ENCODE results near the gene AP1M2.

Gene AP1M2

GRCh38 chr19:10602330-10603083 is 15.4 kb upstream of the AP1M2 start:
- Histone ChIP-seq H3K27ac (ENCODE audit: low read depth in 2 of 2, low read length in 2 of 2) (peak overlapping the region; percentile 87 to 89), H3K36me3 (ENCODE audit: control insufficient read depth in 2 of 2, insufficient read depth in 2 of 2, low read length in 2 of 2) (no peaks in the 10 kb centered on the region), H3K27me3 (ENCODE audit: control insufficient read depth in 2 of 2, insufficient read depth in 2 of 2, low read length in 2 of 2) (no peaks in the 10 kb centered on the region), H3K9me3 (ENCODE audit: control insufficient read depth in 2 of 2, low read length in 2 of 2) (no peaks in the 10 kb centered on the region), H3K4me3 (ENCODE audit: low read length in 2 of 2) (peak overlapping the region; percentile 84 to 88), H3K4me1 (ENCODE audit: control insufficient read depth in 2 of 2, insufficient read depth in 2 of 2, low read length in 2 of 2) (peaks cover 13 to 23% of the 10 kb centered on the region in 2 donors), H3K9ac (ENCODE audit: low read depth in 1 of 2, low read length in 2 of 2) (peak overlapping the region; percentile 77 to 79)

DNA sequence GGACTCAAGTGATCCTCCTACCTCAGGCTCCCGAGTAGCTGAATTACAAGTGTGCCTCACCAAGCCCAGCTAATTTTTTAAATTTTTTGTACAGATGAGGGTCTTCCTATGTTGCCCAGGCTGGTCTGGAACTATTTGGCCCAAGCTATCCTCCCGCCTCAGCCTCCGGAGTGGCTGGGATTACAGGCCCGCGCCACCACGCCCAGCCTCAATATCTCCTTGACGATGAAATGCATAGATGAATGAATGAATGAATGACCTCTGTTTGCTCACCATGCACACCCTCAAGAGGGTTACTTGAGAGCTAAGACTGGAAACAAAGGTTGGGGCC is 14.9 kb upstream of the AP1M2 start:
- Histone ChIP-seq H3K27ac (ENCODE audit: low read depth in 2 of 2, low read length in 2 of 2) (no peak overlapping the region), H3K4me1 (ENCODE audit: control insufficient read depth in 2 of 2, insufficient read depth in 2 of 2, low read length in 2 of 2) (peaks cover 13 to 23% of the 10 kb centered on the region in 2 donors), H3K9ac (ENCODE audit: low read depth in 1 of 2, low read length in 2 of 2) (no peak overlapping the region), H3K27me3 (ENCODE audit: control insufficient read depth in 2 of 2, insufficient read depth in 2 of 2, low read length in 2 of 2) (no peaks in the 10 kb centered on the region), H3K36me3 (ENCODE audit: control insufficient read depth in 2 of 2, insufficient read depth in 2 of 2, low read length in 2 of 2) (no peaks in the 10 kb centered on the region), H3K4me3 (ENCODE audit: low read length in 2 of 2) (peak overlapping the region in 1 of 2 donors; percentile 20), H3K9me3 (ENCODE audit: control insufficient read depth in 2 of 2, low read length in 2 of 2) (no peaks in the 10 kb centered on the region)

DNA sequence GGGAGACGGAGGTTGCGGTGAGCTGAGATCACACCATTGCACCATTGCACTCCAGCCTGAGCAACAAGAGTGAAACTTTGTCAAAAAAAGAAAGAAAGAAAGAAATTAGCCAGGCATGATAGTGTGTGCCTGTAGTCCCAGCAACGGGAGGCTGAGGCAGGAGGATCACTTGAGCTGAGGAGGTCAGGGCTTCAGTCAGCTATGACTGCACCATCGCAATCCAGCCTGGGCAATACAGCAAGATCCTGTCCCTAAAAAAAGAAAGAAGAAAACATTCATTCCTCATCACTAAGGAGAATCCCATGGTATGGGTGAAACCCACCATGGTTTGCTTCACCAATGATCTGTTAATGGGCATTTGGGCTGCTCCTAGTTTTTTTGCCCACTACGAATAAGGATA is 13.0 kb upstream of the AP1M2 start:
- H3K4me3 ChIP-seq (ENCODE audit: low read length in 2 of 2) = no peak overlapping the region
- no peak overlapping the region for H3K9ac ChIP-seq (ENCODE audit: low read depth in 1 of 2, low read length in 2 of 2)
- H3K27me3 ChIP-seq (ENCODE audit: control insufficient read depth in 2 of 2, insufficient read depth in 2 of 2, low read length in 2 of 2) = no peaks in the 10 kb centered on the region
- no peaks in the 10 kb centered on the region for H3K9me3 ChIP-seq (ENCODE audit: control insufficient read depth in 2 of 2, low read length in 2 of 2)
- H3K4me1 ChIP-seq (ENCODE audit: control insufficient read depth in 2 of 2, insufficient read depth in 2 of 2, low read length in 2 of 2) = peaks cover 13 to 23% of the 10 kb centered on the region in 2 donors
- no peaks in the 10 kb centered on the region for H3K36me3 ChIP-seq (ENCODE audit: control insufficient read depth in 2 of 2, insufficient read depth in 2 of 2, low read length in 2 of 2)
- H3K27ac ChIP-seq (ENCODE audit: low read depth in 2 of 2, low read length in 2 of 2) = no peak overlapping the region

GRCh38 chr19:10593820-10594637 is 6.9 kb upstream of the AP1M2 start:
- Histone ChIP-seq H3K9ac (ENCODE audit: low read depth in 1 of 2, low read length in 2 of 2) (no peak overlapping the region), H3K4me1 (ENCODE audit: control insufficient read depth in 2 of 2, insufficient read depth in 2 of 2, low read length in 2 of 2) (no peaks in the 10 kb centered on the region), H3K4me3 (ENCODE audit: low read length in 2 of 2) (no peak overlapping the region), H3K36me3 (ENCODE audit: control insufficient read depth in 2 of 2, insufficient read depth in 2 of 2, low read length in 2 of 2) (no peaks in the 10 kb centered on the region), H3K27me3 (ENCODE audit: control insufficient read depth in 2 of 2, insufficient read depth in 2 of 2, low read length in 2 of 2) (no peaks in the 10 kb centered on the region), H3K9me3 (ENCODE audit: control insufficient read depth in 2 of 2, low read length in 2 of 2) (no peaks in the 10 kb centered on the region), H3K27ac (ENCODE audit: low read depth in 2 of 2, low read length in 2 of 2) (no peak overlapping the region)

DNA sequence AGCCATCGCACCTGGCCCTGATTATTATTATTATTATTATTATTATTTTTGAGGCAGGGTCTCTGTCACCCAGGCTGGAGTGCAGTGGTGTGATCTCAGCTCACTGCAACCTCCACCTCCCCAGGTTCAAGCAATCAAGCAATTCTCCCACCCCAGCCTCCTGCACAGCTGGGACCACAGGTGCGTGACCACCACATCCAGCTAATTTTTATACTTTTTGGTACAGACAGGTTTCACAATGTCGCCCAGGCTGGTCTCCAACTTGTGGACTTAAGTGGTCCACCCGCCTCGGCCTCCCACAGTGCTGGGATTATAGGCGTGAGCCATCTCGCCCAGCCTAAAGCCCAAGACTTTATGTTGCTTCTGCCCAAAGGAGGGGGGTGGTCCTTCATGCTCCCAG is 6.0 kb upstream of the AP1M2 start:
- H3K9me3 ChIP-seq (ENCODE audit: control insufficient read depth in 2 of 2, low read length in 2 of 2) = no peaks in the 10 kb centered on the region
- no peak overlapping the region for H3K9ac ChIP-seq (ENCODE audit: low read depth in 1 of 2, low read length in 2 of 2)
- H3K27ac ChIP-seq (ENCODE audit: low read depth in 2 of 2, low read length in 2 of 2) = no peak overlapping the region
- H3K27me3 ChIP-seq (ENCODE audit: control insufficient read depth in 2 of 2, insufficient read depth in 2 of 2, low read length in 2 of 2) = no peaks in the 10 kb centered on the region
- no peaks in the 10 kb centered on the region for H3K4me1 ChIP-seq (ENCODE audit: control insufficient read depth in 2 of 2, insufficient read depth in 2 of 2, low read length in 2 of 2)
- H3K36me3 ChIP-seq (ENCODE audit: control insufficient read depth in 2 of 2, insufficient read depth in 2 of 2, low read length in 2 of 2) = no peaks in the 10 kb centered on the region
- H3K4me3 ChIP-seq (ENCODE audit: low read length in 2 of 2) = no peak overlapping the region

GRCh38 chr19:10587839-10588150 is 683 bp upstream of the AP1M2 start:
- H3K36me3 ChIP-seq (ENCODE audit: control insufficient read depth in 2 of 2, insufficient read depth in 2 of 2, low read length in 2 of 2) = peaks cover 4 to 6% of the 10 kb centered on the region in 2 donors
- no peak overlapping the region for H3K27ac ChIP-seq (ENCODE audit: low read depth in 2 of 2, low read length in 2 of 2)
- H3K4me1 ChIP-seq (ENCODE audit: control insufficient read depth in 2 of 2, insufficient read depth in 2 of 2, low read length in 2 of 2) = no peaks in the 10 kb centered on the region
- no peak overlapping the region for H3K4me3 ChIP-seq (ENCODE audit: low read length in 2 of 2)
- no peaks in the 10 kb centered on the region for H3K9me3 ChIP-seq (ENCODE audit: control insufficient read depth in 2 of 2, low read length in 2 of 2)
- no peak overlapping the region for H3K9ac ChIP-seq (ENCODE audit: low read depth in 1 of 2, low read length in 2 of 2)
- no peaks in the 10 kb centered on the region for H3K27me3 ChIP-seq (ENCODE audit: control insufficient read depth in 2 of 2, insufficient read depth in 2 of 2, low read length in 2 of 2)

- no peaks in the 10 kb centered on the region for H3K4me1 ChIP-seq (ENCODE audit: control insufficient read depth in 2 of 2, insufficient read depth in 2 of 2, low read length in 2 of 2)
- no peaks in the 10 kb centered on the region for H3K27me3 ChIP-seq (ENCODE audit: control insufficient read depth in 2 of 2, insufficient read depth in 2 of 2, low read length in 2 of 2)
- peak overlapping the region; percentile 75 to 79 for H3K9ac ChIP-seq (ENCODE audit: low read depth in 1 of 2, low read length in 2 of 2)
- peaks cover 8 to 12% of the 10 kb centered on the region in 2 donors for H3K36me3 ChIP-seq (ENCODE audit: control insufficient read depth in 2 of 2, insufficient read depth in 2 of 2, low read length in 2 of 2)
- H3K9me3 ChIP-seq (ENCODE audit: control insufficient read depth in 2 of 2, low read length in 2 of 2) = no peaks in the 10 kb centered on the region
- H3K27ac ChIP-seq (ENCODE audit: low read depth in 2 of 2, low read length in 2 of 2) = no peak overlapping the region
- peak overlapping the region; percentile 68 to 83 for H3K4me3 ChIP-seq (ENCODE audit: low read length in 2 of 2)
Measured at GRCh38 chr19:10586396-10586795, 716 bp downstream of the AP1M2 start.

- peaks cover 13 to 26% of the 10 kb centered on the region in 2 donors for H3K36me3 ChIP-seq (ENCODE audit: control insufficient read depth in 2 of 2, insufficient read depth in 2 of 2, low read length in 2 of 2)
Measured at GRCh38 chr19:10583036-10583776, 3.9 kb downstream of the AP1M2 start.

GRCh38 chr19:10582091-10582490 is 5.0 kb downstream of the AP1M2 start:
- H3K9me3 ChIP-seq (ENCODE audit: control insufficient read depth in 2 of 2, low read length in 2 of 2) = no peaks in the 10 kb centered on the region

More at GRCh38 chr19:10583036-10583776, 3.9 kb downstream of the AP1M2 start:
- Histone ChIP-seq H3K4me3 (ENCODE audit: low read length in 2 of 2) (no peak overlapping the region), H3K4me1 (ENCODE audit: control insufficient read depth in 2 of 2, insufficient read depth in 2 of 2, low read length in 2 of 2) (peaks cover 0 to 3% of the 10 kb centered on the region in 2 donors), H3K9ac (ENCODE audit: low read depth in 1 of 2, low read length in 2 of 2) (no peak overlapping the region), H3K9me3 (ENCODE audit: control insufficient read depth in 2 of 2, low read length in 2 of 2) (no peaks in the 10 kb centered on the region), H3K27me3 (ENCODE audit: control insufficient read depth in 2 of 2, insufficient read depth in 2 of 2, low read length in 2 of 2) (no peaks in the 10 kb centered on the region), H3K27ac (ENCODE audit: low read depth in 2 of 2, low read length in 2 of 2) (no peak overlapping the region)

More at GRCh38 chr19:10582091-10582490, 5.0 kb downstream of the AP1M2 start:
- Histone ChIP-seq H3K27ac (ENCODE audit: low read depth in 2 of 2, low read length in 2 of 2) (no peak overlapping the region), H3K36me3 (ENCODE audit: control insufficient read depth in 2 of 2, insufficient read depth in 2 of 2, low read length in 2 of 2) (peaks cover 18 to 29% of the 10 kb centered on the region in 2 donors), H3K4me1 (ENCODE audit: control insufficient read depth in 2 of 2, insufficient read depth in 2 of 2, low read length in 2 of 2) (peaks cover 0 to 3% of the 10 kb centered on the region in 2 donors), H3K9ac (ENCODE audit: low read depth in 1 of 2, low read length in 2 of 2) (no peak overlapping the region), H3K27me3 (ENCODE audit: control insufficient read depth in 2 of 2, insufficient read depth in 2 of 2, low read length in 2 of 2) (no peaks in the 10 kb centered on the region), H3K4me3 (ENCODE audit: low read length in 2 of 2) (no peak overlapping the region)

Measured in mucosa of rectum (tissue), 2 donors.